PC-9 (cell line): ENCODE data around the gene SLC2A4RG.

Experiments used
- CTCF ChIP-seq: fragments of 200-600 bp; sonication (generic); conservative IDR thresholded peaks from 2 replicates; pipeline ENCODE4 v1.6.1; 2017; ENCODE audit warnings: mixed run types, antibody characterized with exemption, mild to moderate bottlenecking, moderate library complexity
- EZH2 ChIP-seq: fragments of 200-600 bp; sonication (generic); IDR thresholded peaks from 2 replicates; pipeline ENCODE4 v1.8.0; 2017; ENCODE audit warnings: antibody characterized with exemption, low read depth

GRCh38 chr20:63699466-63700198 lies 39.9 kb upstream of the SLC2A4RG start:
- TF ChIP-seq CTCF (no peak), EZH2 (no peak)
